Epithelial cell of proximal tubule (primary cell): Measurements from ENCODE around the gene DCD. TPM values are rescaled to one million over a fixed set of nuclear protein-coding genes. Genes with fewer than 3 reads are reported as not detected.
A peak's percentile ranks its signal among the peaks of the same experiment; 100 is the strongest.

Source experiments
- DNase-seq: peaks from one replicate; pipeline ENCODE4 v3.0.0-alpha.2; 2011; ENCODE audit warnings: low read depth
- H3K4me3 ChIP-seq: 2 replicates; pipeline ENCODE4 v1.5.1; 2011; ENCODE audit warnings: low read depth, mild to moderate bottlenecking, low read length
- total RNA-seq: library from RNA; depleted of rRNA; stranded (reverse); fragments of >200 nt; gene quantifications from 2 replicates; pipeline ENCODE4 v1.2.3, GENCODE V29; 2015
- TF ChIP-seq, protein P1 (sequence below): conservative IDR thresholded peaks from 2 replicates; pipeline ENCODE4 v1.5.1; 2012; ENCODE audit warnings: low read depth, mild to moderate bottlenecking, low read length

Gene DCD
- total RNA-seq, 1 donor from 2014 or later, result not detected

GRCh38 chr12:54603173-54603814 is 44.9 kb downstream of the DCD start:
- no peak overlapping the region for H3K4me3 ChIP-seq
- TF ChIP-seq, protein P1, sequence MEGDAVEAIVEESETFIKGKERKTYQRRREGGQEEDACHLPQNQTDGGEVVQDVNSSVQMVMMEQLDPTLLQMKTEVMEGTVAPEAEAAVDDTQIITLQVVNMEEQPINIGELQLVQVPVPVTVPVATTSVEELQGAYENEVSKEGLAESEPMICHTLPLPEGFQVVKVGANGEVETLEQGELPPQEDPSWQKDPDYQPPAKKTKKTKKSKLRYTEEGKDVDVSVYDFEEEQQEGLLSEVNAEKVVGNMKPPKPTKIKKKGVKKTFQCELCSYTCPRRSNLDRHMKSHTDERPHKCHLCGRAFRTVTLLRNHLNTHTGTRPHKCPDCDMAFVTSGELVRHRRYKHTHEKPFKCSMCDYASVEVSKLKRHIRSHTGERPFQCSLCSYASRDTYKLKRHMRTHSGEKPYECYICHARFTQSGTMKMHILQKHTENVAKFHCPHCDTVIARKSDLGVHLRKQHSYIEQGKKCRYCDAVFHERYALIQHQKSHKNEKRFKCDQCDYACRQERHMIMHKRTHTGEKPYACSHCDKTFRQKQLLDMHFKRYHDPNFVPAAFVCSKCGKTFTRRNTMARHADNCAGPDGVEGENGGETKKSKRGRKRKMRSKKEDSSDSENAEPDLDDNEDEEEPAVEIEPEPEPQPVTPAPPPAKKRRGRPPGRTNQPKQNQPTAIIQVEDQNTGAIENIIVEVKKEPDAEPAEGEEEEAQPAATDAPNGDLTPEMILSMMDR, result peak; percentile 89
- DNase-seq, result no peak

DNA sequence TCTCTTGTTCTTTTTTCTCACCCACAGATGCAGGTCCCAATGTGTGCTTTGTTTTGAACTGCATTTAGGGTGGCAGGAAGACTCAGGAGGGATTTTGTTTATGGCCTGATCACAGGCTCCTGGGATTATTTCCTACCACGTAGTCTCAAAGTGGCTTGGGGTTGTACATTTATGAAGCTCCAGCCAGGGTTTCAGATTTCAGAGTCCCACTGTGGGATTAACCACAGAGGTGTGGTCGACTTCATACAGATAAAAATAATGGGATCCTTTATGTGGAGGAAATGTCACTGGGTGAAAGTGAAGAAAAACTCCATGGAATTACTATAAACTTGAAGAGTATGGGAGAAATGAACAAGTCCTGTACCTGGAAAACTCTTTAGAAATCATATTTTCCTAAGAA is 45.5 kb downstream of the DCD start:
- no peak overlapping the region for H3K4me3 ChIP-seq
- no peak for DNase-seq
- TF ChIP-seq, protein P1, result no peak

DNA sequence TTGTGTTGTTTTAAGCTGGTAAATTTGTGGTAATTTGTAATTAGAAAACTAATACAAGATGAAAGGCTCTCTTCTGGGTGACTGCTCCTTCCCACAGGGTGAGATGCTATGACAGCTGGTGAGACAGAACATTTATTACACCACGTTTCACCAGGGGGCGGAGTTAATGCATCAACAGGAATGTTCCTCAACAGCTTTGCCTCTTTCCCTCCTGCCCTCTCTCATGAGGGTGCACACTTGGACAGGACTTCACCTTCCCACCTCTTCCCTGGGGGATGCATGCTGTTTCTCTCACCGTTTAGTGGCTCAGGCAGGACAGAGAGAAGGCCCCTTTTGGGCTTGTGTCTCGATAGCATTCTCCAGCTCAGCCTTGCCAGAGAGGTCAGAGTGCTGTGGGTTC is 46.3 kb downstream of the DCD start:
- TF ChIP-seq, protein P1, result no peak
- DNase-seq, result no peak
- H3K4me3 ChIP-seq, result no peak overlapping the region

- TF ChIP-seq, protein P1, result no peak
- DNase-seq, result no peak
- no peak overlapping the region for H3K4me3 ChIP-seq
Observed at GRCh38 chr12:54598970-54599369, 49.2 kb downstream of the DCD start.

GRCh38 chr12:54596526-54596946 is 51.6 kb downstream of the DCD start:
- TF ChIP-seq, protein P1, result peak; percentile 95
- DNase-seq, result no peak

GRCh38 chr12:54595471-54595870 is 52.7 kb downstream of the DCD start:
- TF ChIP-seq, protein P1, result no peak
- no peak for DNase-seq
- H3K4me3 ChIP-seq, result no peak overlapping the region

More at GRCh38 chr12:54596526-54596946, 51.6 kb downstream of the DCD start:
- no peak overlapping the region for H3K4me3 ChIP-seq

Other genes with a start within 250 kb of the DCD start
- gene ITGA5, start 229.1 kb downstream of the DCD start, total RNA-seq, result 84.4 and 116 TPM in 2 replicates
- gene GTSF1, start 174.8 kb downstream of the DCD start, total RNA-seq, result not detected in 2 replicates
- gene NCKAP1L, start 150.6 kb downstream of the DCD start, total RNA-seq, result not detected in 2 replicates
- 0.14 and 0.63 TPM in 2 replicates for gene PDE1B, start 98.8 kb downstream of the DCD start, total RNA-seq
- gene PPP1R1A, start 59.7 kb downstream of the DCD start, total RNA-seq, result 0.87 and 11.1 TPM in 2 replicates
- gene LACRT, start 13.5 kb downstream of the DCD start, total RNA-seq, result not detected in 2 replicates
- not detected in 2 replicates for gene MUCL1, start 206.2 kb upstream of the DCD start, total RNA-seq